ENCODE measurements around the gene SBF2. TPM values are rescaled to one million over a fixed set of nuclear protein-coding genes. Genes with fewer than 3 reads are reported as not detected.

The SBF2 gene
- total and polyA plus RNA-seq, 2 of the 13 experiments (the other 11 are each of a cell fraction or from before 2014, with no cell fraction given), result 24.0 to 45.8 TPM

DNA sequence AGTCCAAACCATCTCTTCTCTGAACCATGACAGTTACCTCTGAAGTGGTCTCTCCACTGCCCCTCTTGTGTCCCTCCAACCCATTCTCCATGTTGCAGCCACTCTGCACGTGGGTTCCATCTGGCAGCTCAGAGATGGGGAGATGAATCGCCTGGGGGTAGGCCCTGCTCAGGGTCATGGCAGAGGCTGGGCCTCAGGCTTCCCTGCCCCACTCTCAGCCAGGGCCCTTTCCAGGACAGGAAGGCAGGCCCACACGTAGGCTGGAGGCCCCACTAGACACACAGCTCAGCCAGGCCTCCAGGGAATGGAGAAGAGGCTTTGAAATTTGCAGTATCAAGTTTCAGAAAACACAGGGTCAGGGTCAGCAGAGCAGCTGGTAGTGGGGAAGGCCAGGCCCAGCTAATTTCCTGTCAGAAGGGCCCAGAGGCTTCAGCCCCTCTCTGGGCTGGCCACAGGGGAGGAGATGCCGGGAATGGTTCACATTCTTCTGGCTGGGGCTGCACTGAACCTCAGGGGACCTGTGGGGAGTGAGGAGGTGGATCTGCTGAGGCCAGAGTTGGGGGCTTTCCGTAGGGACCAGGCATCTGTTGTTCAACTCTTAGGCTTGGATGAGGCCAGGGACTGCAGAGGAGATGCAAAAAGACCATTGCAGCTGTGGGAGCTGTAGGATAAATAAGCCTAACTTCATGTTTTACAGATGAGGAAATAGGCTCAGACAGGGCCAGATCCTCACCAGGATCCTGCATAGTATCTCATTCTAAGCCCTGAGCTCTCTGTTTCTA lies 528.5 kb downstream of the SBF2 start:
- peak overlapping the region; percentile 72 for H3K4me2 ChIP-seq (ENCODE audit: low read depth, low read length)
- DNase-seq (ENCODE audit: low spot score) (peak; percentile 92), ATAC-seq (peak; percentile 96), FAIRE-seq (peak; percentile 82)
- no peaks in the 10 kb centered on the region for H3K9me3 ChIP-seq (ENCODE audit: low read length)
- 4% methylated on average over 4 of the region's 5 CpGs for WGBS (ENCODE audit: low lambda C conversion rate)
- H3K36me3 ChIP-seq (replicated peaks in 1 of 2; ENCODE audit: control insufficient read depth in 1 of 2, insufficient read depth in 2 of 2, low read length in 2 of 2), result no peaks in the 10 kb centered on the region; a peak in 1 of 5 replicates
- H3K4me1 ChIP-seq (ENCODE audit: insufficient read depth, low read length), result peaks cover 42% of the 10 kb centered on the region
- ChIA-PET POLR2A (interaction anchor here (0.6 to 1.2 kb wide), 4 partner anchors 10 to 539 kb away, joined by 3 to 7 read pairs (median 4); partner anchors contain the start of genes ADM and ZNF143), CTCF (ENCODE audit: low intra/inter-chr PET ratio, low total read pairs) (no interaction called here)
- H3K9ac ChIP-seq (ENCODE audit: insufficient read depth, low read depth, low read length), result peak overlapping the region; percentile 56
- peak overlapping the region in 1 of 3 experiments; percentile 38; a peak in 2 of 6 replicates for H3K4me3 ChIP-seq (replicated peaks in 1 of 3; ENCODE audit: insufficient read depth in 1 of 3, low read depth in 2 of 3, low read length in 3 of 3)
- intact Hi-C loops (cut with micrococcal nuclease; ENCODE audit: unreplicated experiment), result no loop called here
- in situ Hi-C loops (cut with HindIII; ENCODE audit: extremely low pct_ligation_motif_present, low pct_unique_long_range_greater_than_20kb), result loop anchor here (10.0 kb wide), 2 partner anchors 89 to 559 kb away; no protein-coding TSS in a partner anchor
- H4K20me1 ChIP-seq (ENCODE audit: insufficient read depth, low read length), result no peaks in the 10 kb centered on the region
- no peaks in the 10 kb centered on the region for H3K27me3 ChIP-seq (ENCODE audit: control insufficient read depth in 1 of 2, insufficient read depth in 2 of 2, low read length in 2 of 2)
- BruUV-seq (replicated peaks), result no TSS peak
- peaks cover 21% of the 10 kb centered on the region for H3K79me2 ChIP-seq (ENCODE audit: insufficient read depth, low read length)
- peak overlapping the region; percentile 79 for H3K27ac ChIP-seq (ENCODE audit: extremely low read length, insufficient read depth, low read length)
- H2AFZ ChIP-seq (ENCODE audit: low read length), result no peak overlapping the region
- peak; percentile 78; the same call in 1 of the 2 replicates for TF ChIP-seq JUND (CRISPR knock-in tag; IDR thresholded peaks at IDR 0.05)
- peak; percentile 85 for TF ChIP-seq ARNTL (CRISPR knock-in tag; IDR thresholded peaks at IDR 0.05)
- TF ChIP-seq MIER2 (CRISPR knock-in tag; IDR thresholded peaks at IDR 0.05), result 0 out of 2 replicates have a peak, but pooled peaks have one; percentile 30
- TF ChIP-seq FOXK2 (IDR thresholded peaks at IDR 0.05), result no peak
- TF ChIP-seq ZFX (CRISPR knock-in tag; IDR thresholded peaks at IDR 0.05; ENCODE audit: low read depth), result peak; percentile 100
- TF ChIP-seq JDP2 (CRISPR knock-in tag; IDR thresholded peaks at IDR 0.05; ENCODE audit: borderline replicate concordance), result no peak
- peak; percentile 49; the same call in 1 of the 2 replicates for TF ChIP-seq DR1 (CRISPR knock-in tag; IDR thresholded peaks at IDR 0.05)
- TF ChIP-seq ZNF839 (CRISPR knock-in tag; IDR thresholded peaks at IDR 0.05; ENCODE audit: borderline replicate concordance), result no peak
- TF ChIP-seq, protein P1, sequence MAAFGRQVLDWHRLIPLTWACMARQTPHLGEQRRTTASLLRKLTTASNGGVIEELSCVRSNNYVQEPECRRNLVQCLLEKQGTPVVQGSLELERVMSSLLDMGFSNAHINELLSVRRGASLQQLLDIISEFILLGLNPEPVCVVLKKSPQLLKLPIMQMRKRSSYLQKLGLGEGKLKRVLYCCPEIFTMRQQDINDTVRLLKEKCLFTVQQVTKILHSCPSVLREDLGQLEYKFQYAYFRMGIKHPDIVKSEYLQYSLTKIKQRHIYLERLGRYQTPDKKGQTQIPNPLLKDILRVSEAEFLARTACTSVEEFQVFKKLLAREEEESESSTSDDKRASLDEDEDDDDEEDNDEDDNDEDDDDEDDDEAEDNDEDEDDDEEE (CRISPR knock-in tag; IDR thresholded peaks at IDR 0.05), result 0 out of 2 replicates have a peak, but pooled peaks have one; percentile 80
- 0 out of 2 replicates have a peak, but pooled peaks have one; percentile 72 for TF ChIP-seq SSRP1 (CRISPR knock-in tag; IDR thresholded peaks at IDR 0.05)
- peak; percentile 24; the same call in 1 of the 2 replicates for TF ChIP-seq ZNF143 (CRISPR knock-in tag; IDR thresholded peaks at IDR 0.05)
- no peak for TF ChIP-seq ATRX (CRISPR knock-in tag; IDR thresholded peaks at IDR 0.05; ENCODE audit: borderline replicate concordance)
- TF ChIP-seq POLR2AphosphoS5 (IDR thresholded peaks at IDR 0.05; ENCODE audit: low read depth, low read length), result no peak
- TF ChIP-seq STAG1 (CRISPR knock-in tag; IDR thresholded peaks at IDR 0.05), result peak; percentile 32
- no peak for TF ChIP-seq HOXA9 (CRISPR knock-in tag; IDR thresholded peaks at IDR 0.05; ENCODE audit: borderline replicate concordance)
- TF ChIP-seq, protein P2, sequence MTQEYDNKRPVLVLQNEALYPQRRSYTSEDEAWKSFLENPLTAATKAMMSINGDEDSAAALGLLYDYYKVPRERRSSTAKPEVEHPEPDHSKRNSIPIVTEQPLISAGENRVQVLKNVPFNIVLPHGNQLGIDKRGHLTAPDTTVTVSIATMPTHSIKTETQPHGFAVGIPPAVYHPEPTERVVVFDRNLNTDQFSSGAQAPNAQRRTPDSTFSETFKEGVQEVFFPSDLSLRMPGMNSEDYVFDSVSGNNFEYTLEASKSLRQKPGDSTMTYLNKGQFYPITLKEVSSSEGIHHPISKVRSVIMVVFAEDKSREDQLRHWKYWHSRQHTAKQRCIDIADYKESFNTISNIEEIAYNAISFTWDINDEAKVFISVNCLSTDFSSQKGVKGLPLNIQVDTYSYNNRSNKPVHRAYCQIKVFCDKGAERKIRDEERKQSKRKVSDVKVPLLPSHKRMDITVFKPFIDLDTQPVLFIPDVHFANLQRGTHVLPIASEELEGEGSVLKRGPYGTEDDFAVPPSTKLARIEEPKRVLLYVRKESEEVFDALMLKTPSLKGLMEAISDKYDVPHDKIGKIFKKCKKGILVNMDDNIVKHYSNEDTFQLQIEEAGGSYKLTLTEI (CRISPR knock-in tag; conservative IDR thresholded peaks at IDR 0.05), result no peak
- TF ChIP-seq, protein P3, sequence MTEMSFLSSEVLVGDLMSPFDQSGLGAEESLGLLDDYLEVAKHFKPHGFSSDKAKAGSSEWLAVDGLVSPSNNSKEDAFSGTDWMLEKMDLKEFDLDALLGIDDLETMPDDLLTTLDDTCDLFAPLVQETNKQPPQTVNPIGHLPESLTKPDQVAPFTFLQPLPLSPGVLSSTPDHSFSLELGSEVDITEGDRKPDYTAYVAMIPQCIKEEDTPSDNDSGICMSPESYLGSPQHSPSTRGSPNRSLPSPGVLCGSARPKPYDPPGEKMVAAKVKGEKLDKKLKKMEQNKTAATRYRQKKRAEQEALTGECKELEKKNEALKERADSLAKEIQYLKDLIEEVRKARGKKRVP (CRISPR knock-in tag; IDR thresholded peaks at IDR 0.05), result peak in 1 of 2 experiments; percentile 50; a peak in 1 of 4 replicates
- no peak for TF ChIP-seq GLI4 (CRISPR knock-in tag; IDR thresholded peaks at IDR 0.05; ENCODE audit: borderline replicate concordance)
- TF ChIP-seq SP5 (CRISPR knock-in tag; IDR thresholded peaks at IDR 0.05; ENCODE audit: borderline replicate concordance, low read depth), result peak; percentile 69; the same call in 1 of the 2 replicates
- no peak; the same call in 1 of the 2 replicates for TF ChIP-seq XBP1 (CRISPR knock-in tag; IDR thresholded peaks at IDR 0.05)
- TF ChIP-seq ZNF121 (CRISPR knock-in tag; IDR thresholded peaks at IDR 0.05), result peak; percentile 49
